Iris pigment epithelial cell (primary cell): ENCODE measurements around the gene GCSH.
A peak's percentile ranks its signal among the peaks of the same experiment; 100 is the strongest.

ENCODE experiments used
- DNase-seq: peaks from one replicate; pipeline ENCODE4 v3.0.0-alpha.2; 2011; ENCODE audit warnings: low read depth

The GCSH gene

DNA sequence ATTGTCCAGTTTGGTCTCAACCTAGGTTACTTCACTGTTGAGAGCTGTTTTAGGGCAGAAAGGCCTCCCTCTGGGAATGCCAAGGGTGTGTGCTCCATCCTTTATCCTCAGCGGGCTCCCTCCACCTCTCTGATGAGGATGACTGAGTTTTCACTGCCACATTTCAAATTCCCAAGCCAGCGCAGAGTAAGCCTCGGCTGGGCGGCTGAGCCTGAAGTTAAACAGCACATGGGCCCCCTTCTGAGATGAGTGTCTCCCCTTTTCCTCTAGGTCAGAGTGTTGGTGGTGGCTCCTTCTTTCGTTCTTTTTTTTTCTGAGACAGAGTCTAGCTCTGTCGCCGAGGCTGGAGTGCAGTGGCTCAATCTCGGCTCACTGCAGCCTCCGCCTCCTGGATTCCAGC lies 5.5 kb upstream of the GCSH start:
- no peak for DNase-seq

DNA sequence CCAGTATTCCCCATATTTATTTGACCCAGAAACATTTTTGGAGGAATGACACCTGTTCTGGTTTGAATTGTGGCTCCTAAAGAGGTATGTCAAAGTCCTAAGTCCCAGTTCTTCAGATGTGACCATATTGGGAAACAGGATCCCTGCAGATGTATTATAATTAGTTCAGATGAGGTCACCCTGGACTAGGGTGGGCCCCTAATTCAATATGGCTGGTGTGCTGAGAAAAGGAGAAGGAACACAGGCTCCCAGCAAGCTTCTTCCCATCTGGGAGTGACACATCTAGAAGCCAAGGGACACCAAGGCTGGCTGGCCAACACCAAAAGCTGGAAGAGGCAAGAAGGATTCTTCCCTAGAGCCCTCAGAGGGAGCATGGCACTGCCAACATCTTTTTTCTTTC lies 3.8 kb upstream of the GCSH start:
- no peak for DNase-seq

DNA sequence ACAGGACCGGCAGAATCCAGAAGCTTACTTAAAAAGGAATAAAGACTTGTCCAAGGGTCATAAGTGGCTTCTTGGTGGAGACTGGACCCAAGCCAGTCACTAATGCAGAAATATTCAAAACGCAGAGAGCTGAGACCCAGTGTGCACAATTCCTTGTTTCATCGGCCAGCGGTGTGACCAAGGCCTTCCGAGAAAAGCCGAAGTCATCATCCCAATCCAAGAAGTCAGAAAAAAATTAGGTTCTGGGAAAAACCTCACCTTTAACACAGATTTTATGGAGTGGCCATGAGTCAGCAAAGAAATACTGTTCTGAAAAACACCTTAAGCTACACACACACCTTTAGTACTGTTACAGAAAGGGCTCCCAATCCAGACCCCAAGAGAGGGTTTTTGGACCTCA lies 1.0 kb upstream of the GCSH start:
- DNase-seq: no peak

DNA sequence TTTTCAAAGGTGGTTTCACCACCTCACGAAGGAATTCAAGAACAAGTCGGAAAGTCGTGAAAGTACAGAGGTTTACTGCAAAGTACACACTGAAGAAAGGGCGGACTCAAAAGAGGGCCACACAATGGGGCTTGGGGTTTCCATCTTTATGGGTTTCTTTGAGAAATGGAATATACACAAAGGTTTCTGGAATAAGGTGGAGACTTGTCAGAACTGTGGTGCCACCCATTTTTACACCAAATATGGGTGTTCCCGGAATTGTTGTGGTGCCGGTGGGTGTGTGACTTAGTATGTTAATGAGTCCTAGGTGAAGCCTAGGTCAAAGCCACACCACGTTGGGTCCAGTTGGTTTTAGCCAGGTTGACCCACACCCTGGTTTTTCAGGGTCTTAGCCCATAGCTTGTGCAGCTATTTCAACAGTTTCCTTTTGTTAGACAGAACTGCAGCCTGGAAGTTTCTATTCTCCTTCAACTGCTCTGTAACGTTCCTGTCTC lies 567 bp upstream of the GCSH start:
- DNase-seq: no peak

DNA sequence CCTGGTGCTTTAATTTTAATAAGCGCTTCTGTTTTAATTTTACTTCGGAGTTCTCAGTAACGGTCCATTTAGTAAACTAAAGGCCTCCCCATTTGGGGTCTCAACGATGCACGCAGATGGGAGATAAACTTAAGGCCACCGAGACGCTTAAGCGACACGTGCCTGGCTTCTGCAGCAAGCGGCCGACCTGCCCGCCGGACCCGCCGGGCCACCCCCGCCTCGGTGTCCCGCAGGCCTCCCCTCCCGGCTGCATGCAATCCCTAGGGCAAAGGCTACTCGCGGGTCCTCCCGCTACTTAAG lies 592 bp downstream of the GCSH start:
- no peak for DNase-seq

DNA sequence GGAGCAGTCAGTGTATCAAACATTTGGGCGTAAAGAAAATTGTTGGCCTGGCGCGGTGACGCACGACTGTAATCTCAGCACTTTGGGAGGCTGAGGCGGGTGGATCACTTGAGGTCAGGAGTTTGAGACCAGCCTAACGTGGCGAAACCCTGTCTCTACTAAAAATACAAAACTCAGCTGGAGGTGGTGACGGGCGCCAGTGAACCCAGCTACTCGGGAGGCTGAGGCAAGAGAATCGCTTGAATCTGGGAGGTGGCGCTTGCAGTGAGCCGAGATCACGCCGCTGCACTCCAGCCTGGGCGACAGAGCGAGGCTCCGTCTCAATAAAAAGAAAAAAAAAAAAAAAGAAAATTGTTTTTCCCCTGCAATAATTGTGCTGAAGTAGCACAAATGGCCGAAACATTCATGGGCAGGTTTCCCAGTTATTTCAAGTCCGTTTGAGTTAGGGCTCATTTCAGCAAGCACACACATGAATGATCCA lies 1.4 kb downstream of the GCSH start:
- DNase-seq: peak; percentile 45

DNA sequence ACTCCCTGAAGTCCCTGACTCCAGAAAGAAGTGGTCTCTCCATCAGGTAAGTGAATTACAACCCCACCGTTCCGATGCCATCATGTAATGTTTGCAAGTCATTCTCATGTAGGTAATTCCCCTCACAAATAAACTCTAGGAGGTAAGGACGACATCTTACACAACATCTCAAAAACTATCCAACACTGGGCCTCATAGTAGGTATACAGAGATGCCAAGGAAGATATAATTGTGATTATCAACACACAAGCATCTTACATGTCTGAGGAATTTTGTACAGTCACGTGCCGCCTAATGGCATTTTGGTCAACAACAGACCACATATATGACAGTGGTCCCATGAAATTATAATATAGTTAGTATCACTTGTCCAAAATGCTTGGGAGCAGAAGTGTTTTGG lies 7.4 kb downstream of the GCSH start:
- DNase-seq: no peak

DNA sequence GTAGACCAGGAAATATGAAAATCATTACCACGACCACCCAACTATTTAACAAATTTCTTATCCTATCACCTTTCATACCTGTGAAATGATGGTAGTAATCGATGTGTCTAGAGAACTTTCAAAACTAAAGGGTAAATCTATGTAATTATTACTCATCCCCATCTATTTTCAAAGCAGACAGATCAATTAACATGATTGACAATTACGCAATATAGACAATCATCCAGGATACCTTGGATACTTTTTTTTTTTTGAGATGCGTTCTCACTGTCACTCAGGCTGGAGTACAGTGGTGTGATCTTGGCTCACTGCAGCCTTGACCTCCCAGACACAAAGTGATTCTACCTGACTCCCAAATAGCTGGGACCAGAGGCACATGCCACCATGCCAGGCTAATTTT lies 15.2 kb downstream of the GCSH start:
- DNase-seq: no peak

DNA sequence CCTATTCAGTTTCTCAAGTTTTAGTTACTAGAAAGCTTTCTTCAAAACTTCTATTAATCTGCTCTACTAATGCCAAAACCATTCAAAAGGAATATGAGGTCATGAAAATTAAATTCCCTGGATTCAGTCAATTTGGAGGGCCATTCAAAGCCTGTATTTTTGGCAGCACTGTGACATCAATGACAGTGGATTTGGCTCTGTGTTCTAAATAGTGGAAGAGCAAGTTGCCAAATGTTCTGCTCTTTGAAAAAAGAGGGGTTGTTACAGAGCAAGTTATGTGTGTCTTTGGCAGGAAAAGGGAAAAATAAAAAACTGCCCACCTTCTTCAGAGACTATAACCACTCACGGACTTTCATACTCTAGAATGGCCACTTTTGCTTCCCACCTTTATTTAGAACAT lies 16.0 kb downstream of the GCSH start:
- DNase-seq: no peak

DNA sequence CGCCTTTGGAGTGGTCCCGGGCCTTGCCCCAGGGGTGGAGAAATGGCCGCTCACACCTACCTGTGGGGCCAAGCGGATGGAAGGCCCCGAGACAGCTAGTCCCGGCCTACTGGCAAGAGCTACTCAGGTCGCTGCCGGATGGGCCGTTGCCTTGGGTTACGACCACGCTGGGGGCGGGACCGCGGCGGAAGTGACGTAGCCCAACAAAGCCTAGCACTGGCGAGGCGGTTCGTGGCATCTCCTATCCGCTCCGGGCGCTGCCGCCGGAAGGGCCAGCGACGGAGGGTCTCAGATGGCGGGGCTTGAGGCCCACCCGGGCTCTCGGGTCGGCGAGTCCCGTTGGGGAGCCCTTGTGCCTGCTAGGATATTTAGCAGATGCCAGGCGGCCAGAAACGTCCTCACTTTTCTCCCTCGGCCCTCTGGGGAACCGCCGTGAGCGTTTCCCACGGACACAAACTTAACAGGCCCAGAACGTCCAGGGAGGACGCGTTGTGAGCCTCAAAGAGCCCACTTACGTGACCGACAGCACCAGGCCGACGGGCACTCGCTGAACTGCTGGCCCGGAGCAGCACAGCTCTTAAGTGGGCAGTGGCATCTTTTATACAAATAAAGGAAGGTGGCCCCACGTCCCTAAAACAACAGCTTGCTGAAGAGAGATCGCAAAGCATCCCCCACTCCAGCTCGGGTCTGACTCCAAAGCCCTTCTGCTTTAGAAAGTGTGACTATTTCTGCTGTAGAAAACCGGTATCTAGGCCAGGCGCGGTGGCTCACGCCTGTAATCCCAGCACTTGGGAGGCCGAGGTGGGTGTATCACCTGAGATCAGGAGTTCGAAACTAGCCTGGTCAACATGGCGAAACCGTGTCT lies 18.9 kb downstream of the GCSH start, which contains the start of gene C16orf46:
TSS of gene C16orf46 (minus strand) at position 163 of the 865 bp plus-strand sequence. CDS start 13,283 bp downstream, outside the sequence.
- DNase-seq: peak; percentile 97

DNA sequence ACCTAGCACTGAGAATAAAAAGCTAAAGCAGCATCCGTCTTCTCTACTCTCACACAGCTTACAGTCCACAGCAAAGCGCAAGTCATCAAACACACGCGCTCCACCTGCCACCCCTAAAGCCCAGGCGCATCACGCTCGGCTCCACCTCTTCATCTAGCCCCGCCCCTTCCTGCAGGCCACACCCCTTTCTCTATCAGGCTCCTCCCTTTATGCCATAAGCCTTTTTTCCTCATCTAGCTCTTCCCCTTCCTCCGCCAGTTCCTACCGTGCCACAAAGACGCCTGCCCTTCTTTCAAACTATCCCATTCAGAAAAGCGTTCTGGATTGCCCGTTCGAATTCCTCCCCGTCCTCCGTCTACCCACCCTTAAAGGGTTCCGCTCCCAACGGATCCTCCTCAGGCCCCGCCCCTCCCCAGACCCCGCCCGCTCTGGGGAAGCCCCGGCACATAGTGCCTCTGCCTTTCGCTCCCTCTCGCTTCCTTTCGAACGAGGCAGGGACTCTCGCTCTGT lies 19.6 kb downstream of the GCSH start:
- peak; percentile 83 for DNase-seq

DNA sequence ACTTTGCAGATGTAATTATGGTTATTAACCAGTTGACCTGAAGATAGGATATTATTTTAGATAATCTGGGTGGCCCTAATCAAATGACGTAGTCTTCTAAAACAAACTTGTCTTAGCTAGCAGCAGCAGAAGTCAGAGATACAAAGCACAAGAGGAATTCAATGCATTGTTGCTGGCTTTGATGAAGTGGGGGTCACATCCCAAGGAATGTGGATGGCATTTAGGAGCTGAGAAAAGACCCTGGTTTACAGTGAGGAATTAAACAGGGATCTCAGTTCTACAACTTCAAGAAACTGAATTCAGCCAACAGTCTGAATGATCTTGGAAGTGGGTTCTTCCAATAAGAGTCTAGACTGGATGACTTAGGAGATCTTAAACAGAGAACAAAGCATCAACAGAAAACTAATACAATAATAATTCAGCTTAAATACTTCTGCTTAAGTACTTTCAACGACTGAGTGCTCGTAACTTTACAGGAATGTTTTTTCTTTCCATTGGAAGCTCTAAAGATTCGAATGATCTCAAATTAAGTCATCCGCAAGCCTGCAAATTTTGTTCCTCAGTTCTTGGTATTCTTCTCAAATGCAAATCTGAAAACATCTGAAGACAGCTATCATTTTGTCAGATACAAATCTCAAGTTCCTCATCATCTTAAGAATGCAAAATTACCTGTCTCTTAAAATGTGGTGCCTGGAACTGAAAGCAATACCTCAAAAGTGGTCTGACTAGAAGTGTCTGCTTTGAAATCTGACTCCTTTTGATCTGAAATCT lies 22.4 kb downstream of the GCSH start:
- DNase-seq: no peak

DNA sequence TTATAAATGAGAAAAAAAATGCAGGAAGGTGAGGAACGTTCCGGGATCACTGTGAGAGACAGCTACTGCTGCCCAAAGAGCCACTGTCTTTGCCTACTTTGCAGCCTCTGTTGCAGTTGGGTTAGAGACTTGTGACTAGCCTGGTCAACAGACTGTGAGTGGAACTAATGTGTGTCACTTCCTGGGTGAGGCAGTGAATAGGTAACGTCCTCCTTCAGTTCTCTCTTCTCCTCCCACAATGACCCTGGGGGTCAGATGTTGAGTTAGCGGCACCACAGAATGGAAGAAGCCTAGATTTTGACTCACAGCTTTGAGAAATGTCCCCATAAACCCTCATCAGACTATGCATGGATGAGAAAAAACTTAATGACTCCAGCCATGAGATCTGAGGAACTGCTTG lies 24.4 kb downstream of the GCSH start:
- DNase-seq: peak; percentile 67

DNA sequence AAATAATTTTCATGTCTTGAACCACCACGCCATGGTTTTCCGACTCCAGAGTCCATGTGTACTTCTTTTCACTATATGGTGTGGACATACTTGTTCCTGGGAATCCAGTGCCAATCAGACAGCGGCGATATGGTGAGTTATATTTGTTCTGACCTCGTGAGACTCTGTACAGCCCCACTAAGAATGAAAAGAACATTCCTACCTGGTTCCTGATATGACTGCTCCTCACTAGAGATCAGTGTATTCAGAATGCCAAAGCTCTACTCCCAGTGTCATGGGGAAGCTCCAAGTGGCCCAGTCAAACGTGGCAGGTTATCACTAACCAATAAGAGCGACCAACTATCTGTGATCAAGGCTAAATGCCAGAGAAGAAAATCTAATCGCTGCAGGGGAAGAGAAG lies 25.2 kb downstream of the GCSH start:
- DNase-seq: no peak

DNA sequence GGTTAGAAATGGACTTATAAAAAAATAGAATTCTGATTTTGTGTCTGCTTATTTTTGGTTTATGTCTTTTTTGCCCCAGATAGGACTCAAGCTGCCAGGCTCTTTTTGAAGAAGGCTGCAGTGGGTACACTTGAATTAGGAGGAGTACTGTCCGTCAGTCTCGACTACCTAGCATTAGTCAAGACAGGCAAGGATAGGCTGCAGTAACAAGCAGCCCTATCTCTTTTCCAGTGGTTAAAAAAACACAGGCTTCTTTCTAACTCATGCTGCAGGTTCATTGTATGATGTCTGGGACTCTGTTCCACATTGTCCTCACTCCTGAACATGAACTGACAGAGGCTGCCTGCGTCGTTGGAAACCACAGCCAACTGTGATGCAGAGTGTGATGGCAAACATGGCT lies 27.1 kb downstream of the GCSH start:
- no peak for DNase-seq

DNA sequence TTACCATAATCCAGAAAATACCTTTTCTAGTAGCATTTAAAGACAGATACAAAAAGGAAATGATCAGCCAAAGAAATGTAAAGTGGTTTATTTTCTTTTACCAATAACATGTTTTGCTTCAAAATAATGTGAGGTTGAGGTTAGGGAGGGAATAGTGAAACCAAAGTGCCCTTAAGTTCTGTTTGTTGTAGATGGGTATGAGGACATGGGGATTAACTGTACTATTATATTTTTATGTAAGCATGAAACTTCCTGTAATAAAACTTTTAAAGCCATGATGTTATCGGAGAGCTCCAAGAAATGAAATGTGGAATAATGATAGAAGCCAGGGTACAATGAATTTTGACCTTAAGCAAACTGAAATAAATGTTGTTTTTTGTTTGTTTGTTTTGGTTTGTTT lies 29.0 kb downstream of the GCSH start:
- DNase-seq: peak; percentile 85

DNA sequence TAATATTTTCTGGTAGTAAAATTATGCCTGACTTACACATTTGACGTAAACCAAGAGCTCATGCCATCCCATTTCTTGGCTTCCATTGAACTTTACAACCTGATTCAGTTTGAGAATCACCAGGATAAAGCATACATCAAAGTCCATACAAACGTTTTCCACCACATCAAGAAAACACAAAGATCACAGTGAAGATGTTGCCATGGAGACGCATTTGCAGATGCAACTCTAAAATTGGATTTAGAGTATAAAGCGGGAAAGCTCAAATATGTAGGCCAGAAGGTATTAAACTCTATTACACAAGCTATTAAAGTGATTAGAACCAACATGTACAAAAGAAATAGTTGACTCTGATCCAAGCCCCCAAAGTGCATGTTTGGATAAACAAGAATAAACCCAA lies 29.5 kb downstream of the GCSH start:
- DNase-seq: peak; percentile 48

DNA sequence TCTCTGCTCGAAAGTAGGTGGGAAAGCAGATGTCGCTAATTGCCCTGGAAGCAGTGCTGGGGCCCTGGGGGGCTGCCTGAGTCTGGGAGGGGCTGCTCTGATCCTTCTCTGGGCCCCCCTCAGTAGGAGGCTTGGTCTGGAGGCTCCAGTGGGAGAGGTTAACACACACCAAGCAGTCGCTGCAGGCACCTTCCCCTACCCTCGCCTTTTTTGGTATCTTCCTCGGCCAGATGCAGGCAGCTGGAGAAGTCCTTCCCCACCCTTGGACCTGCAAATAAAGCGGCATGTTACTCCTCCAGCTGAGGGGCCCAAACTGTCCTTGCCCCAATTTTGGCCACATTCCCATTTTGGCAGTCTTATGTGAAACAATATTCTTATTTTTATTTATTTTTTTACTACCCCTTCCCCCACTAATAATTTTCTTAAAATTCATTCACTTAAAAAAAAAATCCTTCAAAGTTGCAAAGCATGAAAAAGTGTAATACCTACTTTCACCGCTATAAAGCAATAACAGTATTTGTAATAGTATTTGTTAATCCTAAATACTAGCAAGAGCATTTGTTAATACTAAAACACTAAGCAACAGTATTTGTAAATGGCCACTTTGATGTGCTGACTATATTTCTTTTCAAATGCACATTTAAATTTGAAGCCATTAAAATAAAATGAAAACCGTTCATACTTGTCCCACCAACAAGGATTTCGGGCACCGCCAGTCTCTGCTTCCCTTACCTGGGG lies 34.2 kb downstream of the GCSH start:
- no peak for DNase-seq

DNA sequence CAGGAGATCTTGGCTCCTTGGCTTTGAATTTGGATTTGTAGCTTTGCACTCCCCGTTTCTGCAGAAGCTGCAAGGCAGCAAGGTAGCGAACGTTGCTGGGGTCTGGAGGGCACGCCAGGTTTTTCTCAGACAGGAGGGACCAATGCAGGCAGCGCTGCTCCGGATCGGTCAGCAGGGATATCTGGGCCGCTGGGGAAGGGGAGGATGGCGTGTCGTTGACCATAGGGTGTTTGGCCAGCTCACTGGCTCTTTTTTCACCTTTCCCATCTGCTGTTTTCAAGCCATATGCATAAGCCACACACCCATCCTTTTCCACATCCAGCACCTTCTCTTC lies 34.9 kb downstream of the GCSH start:
- no peak for DNase-seq

DNA sequence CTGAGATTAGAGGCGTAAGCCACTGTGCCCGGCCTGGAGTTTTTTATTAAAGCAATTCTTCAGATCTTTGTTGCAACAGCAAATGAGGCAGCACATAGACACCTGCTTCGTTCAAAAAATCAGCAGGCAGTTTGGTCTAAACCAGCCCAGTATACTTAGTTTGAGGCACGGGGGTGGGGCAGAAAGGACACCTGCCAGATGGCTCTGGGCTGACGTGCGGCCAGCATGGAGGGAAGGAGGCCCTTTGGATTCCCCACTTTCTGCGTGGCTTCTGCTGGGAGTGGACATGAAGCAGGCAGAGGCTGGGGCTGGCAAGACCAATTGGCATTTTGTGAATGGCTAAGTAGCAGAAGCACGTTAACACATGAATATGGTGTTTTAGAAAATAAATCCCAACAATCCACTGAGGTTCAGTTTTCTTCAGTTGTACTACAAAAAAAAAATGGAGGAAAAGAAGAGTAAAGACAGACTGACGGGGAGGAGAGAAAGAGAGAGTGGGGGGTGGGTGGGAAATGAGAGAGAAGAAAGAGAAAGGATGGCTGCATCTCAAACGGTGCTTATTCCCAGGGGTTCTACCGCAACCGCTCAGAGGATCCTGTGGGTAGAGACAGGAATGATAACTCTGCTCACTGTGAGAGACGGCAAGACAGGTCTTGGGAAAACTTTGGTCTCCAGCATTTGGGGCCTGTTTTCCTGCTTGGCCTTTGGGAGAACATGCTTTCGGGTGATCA lies 35.5 kb downstream of the GCSH start:
- DNase-seq: no peak

DNA sequence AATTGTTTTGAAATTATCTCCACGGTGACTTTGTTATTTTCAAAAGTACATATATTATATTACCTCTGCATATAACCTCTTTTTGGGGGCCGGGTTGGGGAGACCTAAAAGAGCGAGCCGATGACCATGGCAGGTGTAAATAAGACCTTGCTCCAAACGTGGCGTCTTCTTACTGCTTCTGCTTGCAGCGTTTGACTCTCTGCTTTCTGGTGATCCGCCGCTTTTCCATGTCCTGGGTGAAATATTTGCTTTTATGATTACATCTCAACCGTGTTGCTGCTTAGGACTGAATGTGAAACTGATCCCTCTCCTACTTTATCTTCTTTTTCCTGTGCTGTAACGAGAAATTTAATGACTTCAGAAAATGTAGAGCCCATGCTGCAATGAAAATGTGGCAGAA lies 42.4 kb downstream of the GCSH start:
- no peak for DNase-seq

DNA sequence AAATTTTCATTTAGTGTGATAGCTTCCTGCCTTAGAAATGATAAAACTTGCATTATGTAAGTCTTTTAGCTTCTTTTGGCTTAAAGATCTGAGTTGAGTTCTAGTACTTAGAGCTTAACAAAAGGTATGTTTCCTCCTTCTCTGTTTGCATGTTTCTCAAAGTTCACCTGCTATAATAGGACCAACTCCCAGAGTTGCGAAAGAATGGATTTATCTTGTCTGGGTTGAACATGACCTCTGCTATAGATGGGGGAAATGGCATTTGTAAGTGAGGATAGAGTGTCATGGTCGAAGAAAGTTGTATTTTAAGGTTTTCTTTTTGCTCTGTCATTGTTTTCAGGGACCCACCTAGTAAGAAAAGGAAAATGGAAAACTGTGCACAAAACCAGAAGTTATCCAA lies 53.4 kb downstream of the GCSH start:
- DNase-seq: no peak
